DOHH2 (cell line): ENCODE data around the gene CCDC8.

ENCODE experiments used
- H3F3A ChIP-seq: fragments of 200-600 bp; sonication (generic), shearing (Covaris generic); 2 replicates; pipeline ENCODE4 v1.6.0; 2016; ENCODE audit warnings: antibody characterized with exemption, mild to moderate bottlenecking; ENCODE audit not compliant: control insufficient read depth, insufficient read depth
- H3K27ac ChIP-seq: fragments of 200-600 bp; sonication (generic); 2 replicates; pipeline ENCODE4 v1.5.1; 2014; ENCODE audit warnings: low read depth, mild to moderate bottlenecking, low read length, moderate library complexity
- H3K27me3 ChIP-seq: fragments of 200-600 bp; sonication (generic); 2 replicates; pipeline ENCODE4 v1.6.1; 2014; ENCODE audit warnings: mild to moderate bottlenecking, low read length, mixed read lengths; ENCODE audit not compliant: control insufficient read depth
- H3K36me3 ChIP-seq: fragments of 200-600 bp; sonication (generic); 2 replicates; pipeline ENCODE4 v1.6.1; 2014; ENCODE audit warnings: mild to moderate bottlenecking, low read length, moderate library complexity, mixed read lengths; ENCODE audit not compliant: control insufficient read depth
- H3K4me1 ChIP-seq: fragments of 200-600 bp; sonication (generic); 2 replicates; pipeline ENCODE4 v1.6.1; 2014; ENCODE audit warnings: mild to moderate bottlenecking, low read length, mixed read lengths; ENCODE audit not compliant: control insufficient read depth
- H3K4me2 ChIP-seq: fragments of 200-600 bp; sonication (generic); 2 replicates; pipeline ENCODE4 v1.6.0; 2014; ENCODE audit warnings: mild to moderate bottlenecking, low read length, moderate library complexity
- H3K4me3 ChIP-seq: fragments of 200-600 bp; sonication (generic); 2 replicates; pipeline ENCODE4 v1.5.1; 2014; ENCODE audit warnings: mild to moderate bottlenecking, low read length, mixed read lengths
- H3K79me2 ChIP-seq: fragments of 200-600 bp; sonication (generic); 2 replicates; pipeline ENCODE4 v1.6.1; 2014; ENCODE audit warnings: mild to moderate bottlenecking, low read length, mixed read lengths; ENCODE audit not compliant: control insufficient read depth
- H3K9me2 ChIP-seq: fragments of 200-600 bp; sonication (generic); replicated peaks from 2 replicates; pipeline ENCODE4 v1.6.1; 2014; ENCODE audit warnings: mild to moderate bottlenecking, low read length, mixed read lengths; ENCODE audit not compliant: control insufficient read depth
- H3K9me3 ChIP-seq: fragments of 200-600 bp; sonication (generic); 2 replicates; pipeline ENCODE4 v1.6.1; 2014; ENCODE audit warnings: antibody characterized with exemption, low read length, mixed read lengths; ENCODE audit not compliant: control insufficient read depth, insufficient read depth
- H4K20me1 ChIP-seq: fragments of 200-600 bp; sonication (generic); 2 replicates; pipeline ENCODE4 v1.6.0; 2014; ENCODE audit warnings: low read depth, mild to moderate bottlenecking, antibody characterized with exemption, low read length, moderate library complexity; ENCODE audit not compliant: control insufficient read depth, insufficient read depth
- EZH2phosphoT487 ChIP-seq: fragments of 200-600 bp; sonication (generic); IDR thresholded peaks from 2 replicates; pipeline ENCODE4 v1.6.1; 2017; ENCODE audit warnings: borderline replicate concordance, mild to moderate bottlenecking, antibody characterized with exemption, low read length, moderate library complexity, mixed read lengths
- TF ChIP-seq, protein P1 (sequence below): fragments of 200-600 bp; sonication (generic); IDR thresholded peaks from one replicate; pipeline ENCODE4 v1.5.1; 2014; ENCODE audit warnings: antibody characterized with exemption, mild to moderate bottlenecking, low read depth, low read length; ENCODE audit not compliant: poor library complexity, severe bottlenecking

Gene CCDC8

DNA sequence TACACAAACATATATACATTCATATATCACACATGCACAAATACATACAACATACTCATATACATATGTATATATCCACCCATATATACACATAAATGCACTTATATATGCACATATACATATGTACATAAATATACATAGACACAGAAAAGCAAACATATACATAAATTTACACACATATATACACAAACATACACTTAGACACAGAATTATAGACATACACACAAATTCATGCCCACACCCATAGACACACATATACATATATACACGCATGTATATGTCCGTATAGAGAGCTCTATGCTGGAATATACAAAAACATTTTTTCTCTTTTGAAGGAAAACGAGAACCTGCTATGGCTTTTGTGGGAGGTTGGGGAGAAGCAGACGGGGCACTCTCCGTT, 37.4 kb upstream of the CCDC8 start:
- TF ChIP-seq EZH2phosphoT487, result no peak
- TF ChIP-seq, protein P1, sequence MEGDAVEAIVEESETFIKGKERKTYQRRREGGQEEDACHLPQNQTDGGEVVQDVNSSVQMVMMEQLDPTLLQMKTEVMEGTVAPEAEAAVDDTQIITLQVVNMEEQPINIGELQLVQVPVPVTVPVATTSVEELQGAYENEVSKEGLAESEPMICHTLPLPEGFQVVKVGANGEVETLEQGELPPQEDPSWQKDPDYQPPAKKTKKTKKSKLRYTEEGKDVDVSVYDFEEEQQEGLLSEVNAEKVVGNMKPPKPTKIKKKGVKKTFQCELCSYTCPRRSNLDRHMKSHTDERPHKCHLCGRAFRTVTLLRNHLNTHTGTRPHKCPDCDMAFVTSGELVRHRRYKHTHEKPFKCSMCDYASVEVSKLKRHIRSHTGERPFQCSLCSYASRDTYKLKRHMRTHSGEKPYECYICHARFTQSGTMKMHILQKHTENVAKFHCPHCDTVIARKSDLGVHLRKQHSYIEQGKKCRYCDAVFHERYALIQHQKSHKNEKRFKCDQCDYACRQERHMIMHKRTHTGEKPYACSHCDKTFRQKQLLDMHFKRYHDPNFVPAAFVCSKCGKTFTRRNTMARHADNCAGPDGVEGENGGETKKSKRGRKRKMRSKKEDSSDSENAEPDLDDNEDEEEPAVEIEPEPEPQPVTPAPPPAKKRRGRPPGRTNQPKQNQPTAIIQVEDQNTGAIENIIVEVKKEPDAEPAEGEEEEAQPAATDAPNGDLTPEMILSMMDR, result no peak
- H4K20me1 ChIP-seq, result no peaks in the 10 kb centered on the region
- H3K4me2 ChIP-seq, result no peak overlapping the region
- no peaks in the 10 kb centered on the region for H3K9me3 ChIP-seq
- H3F3A ChIP-seq, result no peaks in the 10 kb centered on the region
- H3K4me1 ChIP-seq, result peaks cover 3% of the 10 kb centered on the region; the same call in 1 of the 2 replicates
- no peaks in the 10 kb centered on the region for H3K79me2 ChIP-seq
- H3K27ac ChIP-seq, result no peak overlapping the region
- H3K9me2 ChIP-seq, result no peaks in the 10 kb centered on the region
- no peaks in the 10 kb centered on the region for H3K36me3 ChIP-seq
- no peak overlapping the region for H3K4me3 ChIP-seq
- peaks cover 5% of the 10 kb centered on the region; the same call in 1 of the 2 replicates for H3K27me3 ChIP-seq

GRCh38 chr19:46449228-46449627, 35.9 kb upstream of the CCDC8 start:
- no peaks in the 10 kb centered on the region for H3K9me3 ChIP-seq
- H4K20me1 ChIP-seq, result no peaks in the 10 kb centered on the region
- peaks cover 5% of the 10 kb centered on the region; the same call in 1 of the 2 replicates for H3K27me3 ChIP-seq
- H3K9me2 ChIP-seq, result no peaks in the 10 kb centered on the region
- H3K27ac ChIP-seq, result no peak overlapping the region
- H3K4me3 ChIP-seq, result no peak overlapping the region
- no peak overlapping the region for H3K4me2 ChIP-seq
- no peaks in the 10 kb centered on the region for H3F3A ChIP-seq
- peaks cover 3% of the 10 kb centered on the region; the same call in 1 of the 2 replicates for H3K4me1 ChIP-seq
- no peaks in the 10 kb centered on the region for H3K79me2 ChIP-seq
- H3K36me3 ChIP-seq, result no peaks in the 10 kb centered on the region
- TF ChIP-seq, protein P1, result no peak
- TF ChIP-seq EZH2phosphoT487, result no peak

- Histone ChIP-seq H3K27ac (no peak overlapping the region), H4K20me1 (no peaks in the 10 kb centered on the region), H3K4me3 (no peak overlapping the region), H3F3A (no peaks in the 10 kb centered on the region), H3K36me3 (no peaks in the 10 kb centered on the region), H3K27me3 (peaks cover 5% of the 10 kb centered on the region; the same call in 1 of the 2 replicates), H3K4me1 (peaks cover 3% of the 10 kb centered on the region; the same call in 1 of the 2 replicates), H3K79me2 (no peaks in the 10 kb centered on the region), H3K9me2 (no peaks in the 10 kb centered on the region), H3K4me2 (no peak overlapping the region), H3K9me3 (no peaks in the 10 kb centered on the region)
- TF ChIP-seq, protein P1, result no peak
- TF ChIP-seq EZH2phosphoT487, result no peak
Observed at GRCh38 chr19:46448601-46449000, 35.2 kb upstream of the CCDC8 start.
